Lower leg skin (tissue), 4 donors: ENCODE data around the gene ZFHX3. TPM values are rescaled to one million over a fixed set of nuclear protein-coding genes. Genes with fewer than 3 reads are reported as not detected.
A peak's percentile ranks its signal among the peaks of the same experiment; 100 is the strongest.

Source experiments
- DNase-seq, 2 donors: peaks; one replicate each; pipeline ENCODE4 v3.0.0-alpha.2; 2019; ENCODE audit warnings: low spot score in 2 of 2
- H3K4me3 ChIP-seq: fragments of 200-600 bp; sonication (generic); 2 replicates; pipeline ENCODE4 v1.5.1; 2017; ENCODE audit warnings: mild to moderate bottlenecking, low read depth; ENCODE audit not compliant: poor library complexity, severe bottlenecking
- POLR2A ChIP-seq, 2 donors: fragments of 450-650 bp; IDR thresholded peaks; one replicate each; pipeline ENCODE4 v1.6.1; 2016 to 2017; ENCODE audit warnings: antibody characterized with exemption in 2 of 2, mild to moderate bottlenecking in 1 of 2, moderate library complexity in 1 of 2
- WGBS, 2 donors: methylation state at CpG; one replicate each; pipeline ENCODE4 v1.1.5; 2018; 5-methylcytosine and 5-hydroxymethylcytosine counted together
- intact Hi-C: fragments of 100-400 bp; cut with DNase I; formaldehyde crosslinking; loops from one replicate; pipeline ENCODE4 v1.15.0; 2023; ENCODE audit warnings: low total_unique reads
- total RNA-seq, 4 donors: library from RNA; depleted of rRNA; stranded (reverse); fragments of >200 nt; gene quantifications; one replicate each; pipeline ENCODE4 v1.1.0, GENCODE V29; 2016
- TF ChIP-seq, protein P1 (sequence below), 3 donors: fragments of 450-650 bp; IDR thresholded peaks; one replicate each; pipeline ENCODE4 v1.5.1; 2016; ENCODE audit warnings: antibody characterized with exemption in 3 of 3, mild to moderate bottlenecking in 3 of 3, moderate library complexity in 2 of 3

ZFHX3 gene
- total RNA-seq, 4 donors from 2014 or later: 3.4 to 14.9 (median 10.0) TPM

DNA sequence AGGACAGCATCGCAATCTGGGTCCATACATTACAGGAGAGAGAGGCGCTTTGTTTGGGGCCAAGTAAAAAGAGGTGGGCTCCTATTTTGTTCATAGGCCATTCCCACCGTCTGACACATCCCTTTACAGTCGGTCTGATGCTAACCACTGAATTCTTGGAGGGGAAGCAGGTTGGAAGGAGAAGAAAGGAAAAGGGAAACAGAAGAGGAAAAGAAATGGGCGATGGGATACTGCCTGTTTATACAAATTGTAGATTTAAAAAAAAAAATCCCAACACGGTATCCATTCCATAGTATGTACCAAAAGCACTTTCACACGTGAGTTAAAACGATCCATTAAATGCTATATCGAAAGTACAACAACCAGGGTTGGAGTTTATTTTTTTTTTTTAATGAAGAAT lies 4.0 kb upstream of the ZFHX3 start:
- WGBS, 2 donors: 88 to 93% methylated on average over 9 of the region's 9 CpGs
- DNase-seq: no peak
- intact Hi-C loops: no loop called here
- TF ChIP-seq, protein P1, sequence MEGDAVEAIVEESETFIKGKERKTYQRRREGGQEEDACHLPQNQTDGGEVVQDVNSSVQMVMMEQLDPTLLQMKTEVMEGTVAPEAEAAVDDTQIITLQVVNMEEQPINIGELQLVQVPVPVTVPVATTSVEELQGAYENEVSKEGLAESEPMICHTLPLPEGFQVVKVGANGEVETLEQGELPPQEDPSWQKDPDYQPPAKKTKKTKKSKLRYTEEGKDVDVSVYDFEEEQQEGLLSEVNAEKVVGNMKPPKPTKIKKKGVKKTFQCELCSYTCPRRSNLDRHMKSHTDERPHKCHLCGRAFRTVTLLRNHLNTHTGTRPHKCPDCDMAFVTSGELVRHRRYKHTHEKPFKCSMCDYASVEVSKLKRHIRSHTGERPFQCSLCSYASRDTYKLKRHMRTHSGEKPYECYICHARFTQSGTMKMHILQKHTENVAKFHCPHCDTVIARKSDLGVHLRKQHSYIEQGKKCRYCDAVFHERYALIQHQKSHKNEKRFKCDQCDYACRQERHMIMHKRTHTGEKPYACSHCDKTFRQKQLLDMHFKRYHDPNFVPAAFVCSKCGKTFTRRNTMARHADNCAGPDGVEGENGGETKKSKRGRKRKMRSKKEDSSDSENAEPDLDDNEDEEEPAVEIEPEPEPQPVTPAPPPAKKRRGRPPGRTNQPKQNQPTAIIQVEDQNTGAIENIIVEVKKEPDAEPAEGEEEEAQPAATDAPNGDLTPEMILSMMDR (IDR thresholded peaks at IDR 0.05): no peak
- no peak overlapping the region for H3K4me3 ChIP-seq

DNA sequence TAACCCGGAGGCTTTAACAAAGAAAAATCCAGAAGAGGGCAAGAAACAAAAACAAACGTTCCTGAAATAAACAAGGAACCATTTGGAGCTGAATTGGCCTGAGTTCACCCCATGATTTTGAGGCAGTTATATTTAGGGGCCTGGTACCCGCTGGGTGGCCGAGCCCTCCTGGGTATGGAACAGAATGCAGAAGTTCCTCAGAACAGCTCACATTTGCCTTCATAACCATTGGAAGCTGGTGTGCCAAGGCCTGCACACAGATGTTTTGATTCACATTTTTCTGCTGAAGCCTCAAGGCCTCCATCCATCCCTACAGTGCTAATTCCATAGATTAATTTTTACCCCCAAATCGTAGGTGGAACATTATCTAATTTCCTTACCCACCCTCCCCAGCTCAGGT lies 3.3 kb upstream of the ZFHX3 start:
- intact Hi-C loops: no loop called here
- 76 to 87% methylated on average over 5 of the region's 5 CpGs for WGBS, 2 donors
- no peak overlapping the region for H3K4me3 ChIP-seq
- no peak for TF ChIP-seq POLR2A (IDR thresholded peaks at IDR 0.05)
- DNase-seq: no peak

DNA sequence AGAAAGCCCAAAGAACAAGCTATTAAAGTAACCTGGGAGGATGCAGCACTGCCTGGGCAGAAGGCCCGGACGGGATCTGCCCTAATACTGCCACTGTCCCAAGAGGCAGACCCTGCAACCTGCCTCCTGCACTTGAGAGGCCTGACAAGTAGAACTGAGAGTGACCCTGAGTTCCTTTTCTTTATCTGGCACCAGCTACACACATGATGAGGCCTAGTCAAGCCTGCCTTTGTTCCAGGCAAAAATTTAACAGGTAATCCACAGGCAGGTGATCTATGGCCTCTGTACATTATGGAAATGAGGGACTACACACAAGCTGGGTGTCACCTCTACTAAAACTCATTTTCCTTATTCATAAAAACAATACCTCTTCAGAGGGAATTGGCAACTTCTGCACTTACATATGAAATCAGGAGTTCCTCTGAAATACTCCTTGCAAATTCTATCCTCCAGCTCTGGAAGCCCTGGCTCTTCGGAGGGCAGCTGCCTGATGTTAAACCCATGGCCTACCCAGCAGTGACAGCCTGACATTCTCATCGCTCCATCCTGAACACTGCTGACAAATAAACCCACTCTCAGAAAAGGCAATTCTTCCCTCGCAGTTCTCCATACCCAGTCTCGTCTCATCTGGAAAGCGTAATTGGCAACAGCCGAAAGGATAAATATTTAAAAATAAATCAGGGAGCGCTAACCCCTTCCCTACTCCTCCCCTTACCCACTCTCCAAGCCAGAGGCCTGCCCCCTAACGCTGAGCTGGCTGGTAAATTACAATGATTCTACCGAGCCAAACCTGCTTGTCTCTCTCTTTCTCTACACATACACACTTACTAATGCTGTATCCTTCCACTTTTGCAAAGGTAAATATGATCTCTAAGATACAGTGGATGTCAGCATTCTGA lies 2.5 kb upstream of the ZFHX3 start:
- no peak for TF ChIP-seq POLR2A (IDR thresholded peaks at IDR 0.05)
- TF ChIP-seq, protein P1 (IDR thresholded peaks at IDR 0.05): no peak
- intact Hi-C loops: no loop called here
- H3K4me3 ChIP-seq: no peak overlapping the region
- DNase-seq: no peak
- 79 to 86% methylated on average over 11 of the region's 11 CpGs for WGBS, 2 donors

DNA sequence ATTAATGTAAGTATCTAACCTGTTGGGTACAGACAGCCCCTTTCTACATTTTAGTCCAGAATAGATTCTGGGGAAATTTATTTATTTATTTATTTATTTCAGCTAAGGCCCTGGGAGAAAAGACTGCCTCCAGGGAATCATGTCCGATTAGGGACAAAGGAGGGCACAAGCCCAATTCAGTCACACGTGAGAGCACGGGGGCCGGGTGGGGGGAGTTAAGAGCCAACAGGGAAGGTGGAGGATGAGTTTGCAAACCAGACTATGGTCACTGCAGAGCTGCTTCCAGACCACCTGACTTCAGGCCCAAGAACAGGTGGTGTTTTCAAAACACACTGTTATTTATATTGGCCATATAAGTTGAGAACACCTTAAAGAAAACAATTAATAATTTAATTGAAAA lies 1.6 kb upstream of the ZFHX3 start:
- TF ChIP-seq, protein P1 (IDR thresholded peaks at IDR 0.05): no peak
- TF ChIP-seq POLR2A (IDR thresholded peaks at IDR 0.05): no peak
- intact Hi-C loops: no loop called here
- no peak for DNase-seq
- no peak overlapping the region for H3K4me3 ChIP-seq
- 82 to 85% methylated on average over 4 of the region's 4 CpGs for WGBS, 2 donors

DNA sequence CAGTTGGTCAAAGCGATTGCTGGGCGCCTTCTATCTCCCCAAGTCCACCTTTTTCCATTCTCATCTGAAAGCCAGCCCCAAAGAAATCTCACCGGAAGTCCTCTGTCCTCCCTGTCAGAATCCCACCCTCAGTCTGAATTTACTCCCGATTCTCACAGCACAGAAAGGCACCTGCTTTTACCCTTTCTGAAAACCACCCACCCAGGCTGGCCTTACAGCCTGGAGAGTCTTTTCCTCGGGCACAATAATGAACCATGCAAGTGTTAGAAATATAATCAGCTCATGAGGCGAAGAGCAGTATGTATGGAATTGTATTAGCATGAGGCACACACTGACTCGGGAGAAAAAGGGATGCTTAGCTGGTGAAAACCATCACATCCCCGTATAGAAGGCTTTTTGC lies 1.2 kb upstream of the ZFHX3 start:
- 86 to 88% methylated on average over 8 of the region's 8 CpGs for WGBS, 2 donors
- intact Hi-C loops: no loop called here
- no peak for DNase-seq
- no peak overlapping the region for H3K4me3 ChIP-seq
- TF ChIP-seq POLR2A (IDR thresholded peaks at IDR 0.05): no peak
- TF ChIP-seq, protein P1 (IDR thresholded peaks at IDR 0.05): no peak

GRCh38 chr16:73048292-73049080 lies 558 bp upstream of the ZFHX3 start:
- intact Hi-C loops: no loop called here
- no peak for DNase-seq
- peak overlapping the region; percentile 72 for H3K4me3 ChIP-seq
- 16 to 20% methylated on average over 27 to 32 of the region's 57 CpGs for WGBS, 2 donors
- TF ChIP-seq POLR2A (IDR thresholded peaks at IDR 0.05): no peak
- TF ChIP-seq, protein P1 (IDR thresholded peaks at IDR 0.05): no peak
